Neural cell (in vitro differentiated cells): ENCODE measurements around the gene STT3B.

Source experiments
- POLR2AphosphoS5 ChIP-seq: IDR thresholded peaks from 2 replicates; pipeline ENCODE4 v1.6.1; 2012
- RAD21 ChIP-seq: fragments of 450-650 bp; conservative IDR thresholded peaks from 2 replicates; pipeline ENCODE4 v1.6.1; 2014; ENCODE audit warnings: antibody characterized with exemption, mild to moderate bottlenecking, moderate library complexity

GRCh38 chr3:31613654-31614053 is 80.9 kb downstream of the STT3B start:
- TF ChIP-seq RAD21 (no peak), POLR2AphosphoS5 (no peak)
